ENCODE data around the gene DEDD2.
A peak's percentile ranks its signal among the peaks of the same experiment; 100 is the strongest.

Gene DEDD2

DNA sequence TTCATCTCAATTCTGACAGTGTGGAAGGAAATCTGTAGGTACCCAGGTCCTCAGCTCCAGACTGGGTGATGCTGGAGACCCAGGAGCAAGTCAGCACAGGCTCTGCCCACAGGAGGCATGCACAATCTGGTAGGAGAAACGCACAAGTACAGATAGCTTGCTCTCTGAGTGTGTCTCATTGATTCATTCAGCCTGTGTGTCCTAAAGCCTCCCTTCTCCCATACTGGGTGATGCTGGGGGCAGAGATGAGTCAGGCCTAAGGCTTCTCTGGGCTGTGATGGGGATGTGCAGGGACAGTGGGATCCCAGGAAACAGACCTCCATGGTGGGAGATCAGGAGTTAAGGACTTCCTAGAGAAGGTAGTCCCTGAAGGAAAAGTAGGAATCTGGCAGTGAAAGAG lies 9.4 kb upstream of the DEDD2 start:
- DNase-seq: no peak

DNA sequence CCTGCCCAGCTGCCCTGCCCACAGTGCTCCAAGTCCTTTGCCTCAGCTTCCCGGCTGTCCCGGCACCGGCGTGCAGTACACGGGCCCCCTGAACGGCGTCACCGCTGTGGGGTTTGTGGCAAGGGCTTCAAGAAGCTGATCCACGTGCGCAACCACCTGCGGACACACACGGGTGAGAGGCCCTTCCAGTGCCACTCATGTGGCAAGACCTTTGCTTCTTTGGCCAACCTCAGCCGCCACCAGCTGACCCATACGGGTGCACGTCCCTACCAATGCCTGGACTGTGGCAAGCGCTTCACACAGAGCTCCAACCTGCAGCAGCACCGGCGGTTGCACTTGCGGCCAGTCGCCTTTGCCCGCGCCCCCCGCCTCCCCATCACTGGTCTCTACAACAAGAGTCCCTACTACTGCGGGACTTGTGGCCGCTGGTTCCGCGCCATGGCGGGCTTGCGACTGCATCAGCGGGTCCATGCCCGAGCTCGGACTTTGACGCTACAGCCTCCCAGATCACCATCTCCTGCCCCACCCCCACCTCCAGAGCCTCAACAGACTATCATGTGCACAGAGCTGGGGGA lies 8.3 kb upstream of the DEDD2 start:
- DNase-seq: no peak

DNA sequence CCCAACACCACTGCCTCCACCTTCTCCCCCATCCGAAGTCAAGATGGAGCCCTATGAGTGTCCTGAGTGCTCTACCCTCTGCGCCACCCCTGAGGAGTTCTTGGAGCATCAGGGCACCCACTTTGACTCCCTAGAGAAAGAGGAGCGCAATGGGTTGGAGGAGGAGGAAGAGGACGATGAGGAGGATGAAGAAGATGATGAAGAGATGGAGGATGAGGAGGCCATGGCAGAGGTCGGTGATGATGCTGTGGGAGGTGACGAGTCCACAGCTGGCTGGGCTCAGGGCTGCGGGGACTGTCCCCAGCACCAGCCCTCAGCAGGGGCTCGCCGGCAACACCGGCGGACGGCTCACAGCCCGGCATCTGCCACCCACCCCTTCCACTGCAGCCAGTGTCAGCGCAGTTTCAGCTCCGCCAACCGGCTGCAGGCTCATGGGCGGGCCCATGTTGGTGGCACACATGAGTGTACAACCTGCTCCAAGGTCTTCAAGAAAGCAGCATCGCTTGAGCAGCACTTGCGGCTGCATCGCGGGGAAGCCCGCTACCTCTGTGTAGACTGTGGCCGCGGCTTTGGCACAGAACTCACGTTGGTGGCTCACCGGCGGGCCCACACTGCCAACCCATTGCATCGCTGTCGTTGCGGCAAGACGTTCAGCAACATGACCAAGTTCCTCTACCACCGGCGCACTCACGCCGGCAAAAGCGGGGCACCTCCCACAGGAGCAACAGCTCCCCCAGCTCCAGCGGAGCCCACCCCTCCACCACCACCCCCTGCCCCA lies 7.7 kb upstream of the DEDD2 start:
- DNase-seq: no peak

DNA sequence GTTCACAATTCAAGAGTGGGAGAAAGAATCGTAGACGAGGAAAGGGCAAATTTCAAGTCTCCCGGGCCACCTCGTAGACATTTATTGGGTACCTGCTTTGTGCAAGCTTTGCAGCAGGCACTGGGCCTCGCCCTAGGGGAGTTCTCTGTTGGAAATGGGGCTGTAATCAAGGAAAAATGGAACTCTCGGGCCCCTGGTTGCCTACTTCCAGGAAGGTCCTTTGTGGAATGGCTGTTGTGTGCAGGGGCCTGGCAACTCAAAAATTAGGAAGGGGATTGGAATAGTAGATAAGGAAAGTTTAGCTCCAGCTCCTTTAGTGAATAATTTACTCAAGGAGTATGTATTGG lies 3.2 kb upstream of the DEDD2 start:
- no peak for DNase-seq

DNA sequence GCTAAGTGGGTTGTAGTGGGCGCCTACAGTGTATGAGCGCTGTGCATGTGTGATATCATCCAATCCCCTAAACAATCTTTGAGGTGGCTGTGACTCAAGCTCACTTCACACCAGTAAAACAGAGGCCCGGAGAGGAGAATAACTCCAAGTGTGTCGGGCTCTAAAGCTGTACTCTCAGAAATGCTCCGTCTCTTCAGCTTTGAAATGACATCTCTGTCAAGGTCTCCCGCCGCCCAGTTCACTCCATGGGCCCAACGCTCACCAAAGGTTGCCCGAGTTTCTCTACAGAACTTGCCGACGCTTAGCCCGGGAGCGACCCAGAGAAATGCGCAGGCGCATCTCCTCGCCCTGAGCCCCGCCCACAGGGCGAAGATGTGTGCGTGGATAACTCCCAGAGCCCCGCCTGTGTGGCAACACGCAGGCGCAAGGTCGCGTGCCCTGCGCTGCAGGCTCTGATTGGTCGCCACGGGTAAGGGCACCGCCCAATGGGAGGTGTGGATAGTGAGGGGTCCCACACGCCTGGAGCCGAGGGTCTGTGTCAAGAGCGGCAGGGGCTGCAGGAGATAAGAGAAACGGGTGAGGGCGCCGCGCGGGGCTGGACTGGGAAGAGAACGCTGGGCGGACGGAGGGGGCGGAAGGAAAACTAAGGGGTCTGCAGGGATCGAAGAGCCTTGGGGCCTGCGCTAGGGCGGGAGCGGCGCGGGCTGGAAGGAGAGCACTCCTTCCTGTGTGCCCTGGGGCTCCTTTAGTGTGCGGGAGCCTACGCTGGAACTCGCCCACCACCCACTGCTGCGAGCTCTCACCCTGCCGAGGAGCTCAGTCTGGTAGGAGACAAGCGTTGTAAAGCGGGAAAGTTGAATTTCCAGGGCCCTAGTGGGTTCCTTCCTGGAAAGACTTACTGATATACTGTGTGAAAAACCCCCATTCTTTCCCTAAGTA lies 2.6 kb upstream of the DEDD2 start, which contains the start of gene ZNF526:
Gene ZNF526 (plus strand): TSS at position 501 of the 939 bp plus-strand sequence. CDS start 4,092 bp downstream, outside the sequence.
- DNase-seq: peak; percentile 98

DNA sequence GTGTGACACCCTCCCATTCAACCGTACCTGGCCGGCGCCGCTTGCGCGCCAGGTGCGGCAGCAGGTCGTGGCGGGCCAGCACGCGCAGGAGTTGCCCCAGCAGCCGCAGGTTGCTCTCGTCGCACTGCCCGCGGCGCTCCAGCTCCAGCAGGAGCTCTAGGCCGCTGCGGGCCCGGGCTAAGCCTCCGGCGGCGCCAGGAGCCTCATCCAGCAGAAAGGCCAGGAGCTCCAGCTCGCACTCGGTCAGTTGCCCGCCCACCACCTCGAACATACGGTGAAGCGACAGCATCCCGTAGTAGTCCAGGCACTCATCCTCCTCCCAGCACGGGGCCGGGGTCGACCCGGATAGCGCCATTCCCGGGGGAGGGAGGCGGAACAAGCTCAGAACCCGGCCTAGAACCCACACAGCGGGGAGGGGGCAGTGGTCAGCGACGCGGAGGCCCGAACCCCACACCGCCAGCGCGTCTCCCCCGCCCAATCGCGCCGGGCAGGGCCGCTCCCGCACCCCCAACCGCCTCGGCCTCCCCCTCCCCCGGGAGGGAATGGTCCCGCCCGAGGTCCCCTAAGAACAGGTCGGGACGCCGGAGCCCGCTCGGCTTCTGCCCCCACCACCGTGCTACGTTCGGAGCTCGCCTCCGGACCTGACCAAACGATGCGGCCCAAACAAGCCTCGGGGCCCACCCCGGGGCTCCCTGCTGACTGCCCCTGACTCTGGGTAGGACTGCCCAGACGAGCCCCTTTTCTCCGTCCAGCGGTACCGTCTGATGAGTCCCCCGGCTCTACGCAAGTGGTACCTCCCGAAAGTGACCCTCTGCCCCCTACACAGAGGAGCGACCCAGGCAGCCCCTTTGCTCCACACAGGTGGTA lies 591 bp downstream of the DEDD2 start:
- peak in 1 of 2 donors; percentile 35 for DNase-seq

DNA sequence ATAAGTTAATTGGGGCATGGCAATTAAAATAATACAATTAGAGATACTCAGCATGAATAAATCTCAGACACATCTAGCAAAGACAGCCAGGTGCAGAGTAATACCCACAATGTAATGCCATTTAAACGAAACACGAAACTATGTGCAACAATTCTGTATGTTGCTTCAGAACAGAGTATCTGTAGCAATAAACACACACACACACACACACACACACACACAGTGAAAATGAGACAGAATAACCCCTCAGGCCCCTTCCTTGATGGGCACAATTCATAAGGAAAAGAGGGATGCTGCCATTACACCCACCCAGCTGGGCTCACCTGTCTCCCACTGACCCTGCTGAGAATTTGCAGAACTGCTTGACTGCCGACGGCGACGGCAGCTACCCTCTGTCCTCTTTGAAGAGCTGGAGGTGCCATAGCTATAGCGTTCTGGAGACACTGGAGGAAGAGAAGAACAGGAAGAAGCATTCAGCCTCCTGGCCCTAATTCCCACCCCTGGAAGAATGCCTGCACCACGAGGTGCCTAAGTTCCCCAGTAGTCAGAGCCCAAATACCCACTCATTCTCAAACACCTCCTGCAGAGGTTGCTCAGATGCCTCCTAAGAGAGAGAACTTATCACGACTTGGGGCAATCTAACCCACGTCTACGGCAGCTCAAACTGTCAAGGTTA lies 2.5 kb downstream of the DEDD2 start:
- DNase-seq: no peak

DNA sequence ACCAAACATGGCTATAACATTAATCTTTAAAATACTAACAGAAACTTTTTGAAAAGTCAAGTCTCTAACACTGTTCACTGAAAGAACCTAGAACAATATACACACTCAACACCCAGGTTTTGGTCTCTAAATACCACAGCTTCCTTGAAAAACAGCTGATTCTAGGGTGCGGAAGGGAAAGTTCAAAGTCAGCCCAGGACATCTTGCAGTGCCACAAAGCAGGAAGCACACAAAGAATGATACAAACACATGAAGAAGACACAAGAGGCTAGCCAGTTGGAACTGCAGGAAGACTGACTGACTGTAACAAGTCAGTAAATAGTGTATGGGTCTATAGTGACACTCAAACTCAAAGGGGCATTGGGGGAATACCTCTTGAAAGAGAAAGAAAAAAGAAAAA lies 4.6 kb downstream of the DEDD2 start:
- DNase-seq: no peak

DNA sequence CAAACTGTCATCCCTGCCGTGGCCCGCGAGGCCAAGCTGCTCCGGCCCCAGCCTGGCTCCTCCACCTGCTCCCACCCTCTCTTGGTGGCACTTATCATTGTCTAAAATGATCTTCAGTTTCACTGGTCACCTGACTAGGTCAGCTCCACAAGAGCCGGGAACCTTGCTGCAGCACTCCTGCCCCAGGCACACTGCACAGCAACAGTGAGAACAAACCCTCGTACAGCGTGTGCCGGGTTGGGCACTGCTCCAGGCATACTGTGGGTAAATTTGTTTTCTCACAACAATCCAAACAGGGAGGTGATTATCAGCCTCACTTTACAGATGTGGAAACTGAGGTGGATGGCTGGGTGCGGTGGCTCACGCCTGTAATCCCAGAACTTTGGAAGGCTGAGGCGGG lies 8.9 kb downstream of the DEDD2 start:
- DNase-seq: no peak

DNA sequence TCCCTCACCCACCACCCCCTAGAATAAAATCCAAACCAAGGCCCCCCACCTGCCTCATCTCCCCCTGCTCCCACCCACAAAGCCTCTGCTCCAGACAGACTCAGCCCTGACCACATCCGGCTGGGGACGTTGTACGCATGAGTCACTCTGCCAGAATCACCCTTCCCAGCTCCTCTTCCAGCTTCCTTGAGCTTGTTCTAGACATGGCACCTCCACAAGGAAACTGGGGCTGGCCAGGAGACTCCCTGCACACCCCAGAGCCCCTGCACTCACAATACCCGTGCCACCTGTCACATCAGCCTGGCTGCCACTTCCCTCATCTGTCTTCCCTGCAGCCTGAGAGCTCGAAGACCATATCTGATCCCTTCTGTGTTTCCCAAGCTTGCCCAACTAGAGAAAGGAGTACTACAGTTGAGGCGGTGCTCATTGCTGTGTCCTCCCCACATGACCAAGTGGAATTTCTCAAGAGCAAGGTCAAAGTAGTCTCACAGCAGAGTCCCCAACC lies 9.7 kb downstream of the DEDD2 start:
- DNase-seq: peak in 1 of 2 donors; percentile 44

DNA sequence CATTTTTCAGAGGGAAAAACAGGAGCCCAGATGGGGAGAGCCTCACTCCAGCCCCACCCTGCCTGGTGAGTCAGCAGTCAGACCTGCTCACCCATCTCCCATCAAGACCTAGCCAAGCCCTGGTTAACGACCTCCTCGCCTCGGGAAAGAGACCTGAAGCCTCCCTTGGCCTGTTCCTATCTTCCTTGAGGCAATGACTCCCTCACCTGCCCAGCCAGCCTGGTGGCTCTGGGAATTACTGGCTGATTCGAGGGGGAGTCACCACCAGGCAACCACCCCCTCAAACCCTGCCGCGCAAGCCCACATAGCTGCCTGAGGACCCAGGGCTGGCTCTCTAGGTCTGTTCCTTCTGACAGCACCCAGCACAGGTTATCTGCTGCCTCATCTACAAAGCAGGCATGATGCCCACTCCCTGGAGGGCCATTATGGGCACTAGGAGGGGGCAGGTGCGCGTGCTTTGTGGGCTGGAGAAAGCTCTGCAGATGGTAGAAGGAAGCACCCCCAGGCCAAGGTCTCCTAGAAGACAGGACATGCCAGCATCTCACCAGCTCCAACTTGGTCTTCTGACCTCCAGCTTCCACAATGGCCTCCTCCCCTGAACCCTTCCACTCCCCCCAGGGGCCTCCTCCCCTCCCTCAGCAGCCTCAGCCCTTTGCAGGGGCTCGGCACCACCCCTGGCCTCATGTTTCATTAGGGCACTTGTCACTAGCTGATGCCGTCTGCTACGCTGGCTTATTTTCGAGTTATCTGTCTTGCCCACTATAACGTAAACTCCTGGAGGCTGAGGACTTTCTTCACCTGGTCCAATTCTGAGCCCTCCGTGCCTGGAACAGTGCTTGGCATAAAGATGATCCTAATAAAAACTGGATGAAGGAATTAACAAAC lies 10.4 kb downstream of the DEDD2 start:
- DNase-seq: no peak

DNA sequence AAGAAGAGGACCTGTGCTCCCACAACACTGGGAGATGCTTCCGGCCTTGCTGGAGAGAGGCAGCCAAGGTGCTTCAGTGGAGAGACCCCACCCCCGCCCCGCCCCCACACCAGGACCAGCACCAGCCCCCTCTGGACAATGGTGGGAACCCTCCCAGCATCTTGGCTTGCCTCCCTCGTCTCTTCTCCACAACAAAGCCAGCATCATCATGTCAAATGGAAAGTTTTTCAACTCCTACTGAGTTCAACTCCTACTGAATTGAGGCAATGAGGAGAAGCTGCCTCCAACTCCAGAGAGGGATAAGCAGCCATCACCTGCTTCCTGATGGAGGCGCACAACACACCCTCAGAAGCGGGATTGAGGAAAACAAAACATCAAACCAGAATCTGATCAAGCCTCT lies 12.8 kb downstream of the DEDD2 start:
- no peak for DNase-seq

DNA sequence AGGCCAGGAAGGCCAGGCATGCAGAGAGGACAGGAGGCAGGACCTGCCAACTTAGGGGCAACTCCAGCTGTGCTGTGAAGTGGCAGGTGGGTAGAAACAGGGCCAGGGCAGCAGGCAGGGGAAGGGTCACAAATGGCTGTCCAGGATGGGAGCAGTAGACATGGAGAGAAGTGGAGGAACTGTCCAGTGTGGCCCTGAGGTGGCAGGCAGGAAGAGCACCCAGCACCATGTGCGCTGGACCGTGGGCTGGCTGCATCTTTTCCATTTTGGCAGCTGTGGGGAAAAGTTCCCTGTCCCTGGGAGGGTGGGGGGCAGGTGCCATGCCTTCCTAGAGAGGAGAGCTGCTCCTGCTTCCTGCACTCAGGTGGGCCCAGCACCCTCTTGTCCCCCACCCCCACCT lies 13.8 kb downstream of the DEDD2 start:
- DNase-seq: no peak

DNA sequence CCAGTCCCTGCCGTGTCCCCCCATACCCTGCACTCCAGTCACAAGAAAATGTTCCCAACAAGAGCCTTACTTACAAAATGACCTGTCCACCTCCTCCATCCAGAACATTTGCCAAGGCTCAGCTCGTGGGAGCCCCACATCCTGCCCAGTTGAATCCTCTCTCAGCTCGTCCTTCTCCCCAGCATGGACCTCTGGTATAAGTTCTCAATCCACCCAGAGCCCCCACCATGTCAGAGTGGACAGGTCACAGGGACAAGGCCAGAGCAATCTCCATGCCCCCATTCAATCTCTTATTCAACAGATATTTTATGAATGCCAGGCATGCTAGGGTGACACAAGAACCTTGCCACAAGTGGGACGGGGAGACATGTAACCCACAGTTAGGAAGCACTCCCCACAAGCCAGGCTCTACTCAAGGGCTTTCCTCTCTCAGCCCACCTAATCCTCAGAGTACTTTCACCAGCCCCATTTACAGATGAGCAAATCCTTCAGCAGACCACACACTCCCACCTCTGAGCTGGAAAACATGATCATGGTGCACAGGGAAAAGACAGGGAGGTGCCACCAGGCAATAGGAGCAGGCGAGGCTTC lies 15.1 kb downstream of the DEDD2 start:
- DNase-seq: no peak

DNA sequence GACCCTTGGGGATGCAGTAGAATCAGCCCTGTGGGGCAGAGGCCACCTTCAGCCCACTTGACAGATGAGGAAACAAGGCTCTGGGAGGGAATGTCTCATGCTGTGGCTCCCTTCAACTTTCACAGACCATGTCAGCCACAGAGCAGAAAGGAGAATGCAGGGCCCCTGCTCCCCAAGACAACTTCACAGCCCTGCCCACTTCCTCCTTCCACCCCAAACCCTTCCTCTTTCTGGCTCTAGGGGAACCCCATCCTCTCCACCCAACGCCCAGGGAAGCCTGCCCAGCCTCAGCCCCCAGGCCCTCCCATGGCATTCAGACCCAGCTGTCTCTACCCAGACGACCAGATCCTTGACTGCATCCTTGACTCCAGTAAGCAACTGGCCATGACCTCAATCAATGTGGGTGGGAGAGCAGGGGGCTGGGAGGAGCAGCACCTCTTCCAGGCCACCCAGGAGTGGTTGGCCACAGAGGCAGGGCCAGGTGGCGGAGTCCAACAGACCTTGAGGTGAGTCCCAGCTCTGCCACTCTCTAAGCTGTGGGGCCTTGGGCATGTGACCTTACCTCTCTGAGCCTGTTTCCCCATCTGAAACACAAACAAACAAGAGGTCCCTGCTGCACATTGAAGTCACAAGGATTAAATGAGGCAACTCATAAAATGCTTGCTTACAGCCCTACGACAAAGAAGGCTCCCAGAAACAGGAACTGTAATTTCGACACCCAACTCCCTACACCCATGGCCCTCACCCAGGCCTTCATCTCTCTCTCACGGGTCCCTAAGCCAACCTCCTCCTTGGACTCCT lies 15.8 kb downstream of the DEDD2 start:
- peak; percentile 76 to 86 for DNase-seq

DNA sequence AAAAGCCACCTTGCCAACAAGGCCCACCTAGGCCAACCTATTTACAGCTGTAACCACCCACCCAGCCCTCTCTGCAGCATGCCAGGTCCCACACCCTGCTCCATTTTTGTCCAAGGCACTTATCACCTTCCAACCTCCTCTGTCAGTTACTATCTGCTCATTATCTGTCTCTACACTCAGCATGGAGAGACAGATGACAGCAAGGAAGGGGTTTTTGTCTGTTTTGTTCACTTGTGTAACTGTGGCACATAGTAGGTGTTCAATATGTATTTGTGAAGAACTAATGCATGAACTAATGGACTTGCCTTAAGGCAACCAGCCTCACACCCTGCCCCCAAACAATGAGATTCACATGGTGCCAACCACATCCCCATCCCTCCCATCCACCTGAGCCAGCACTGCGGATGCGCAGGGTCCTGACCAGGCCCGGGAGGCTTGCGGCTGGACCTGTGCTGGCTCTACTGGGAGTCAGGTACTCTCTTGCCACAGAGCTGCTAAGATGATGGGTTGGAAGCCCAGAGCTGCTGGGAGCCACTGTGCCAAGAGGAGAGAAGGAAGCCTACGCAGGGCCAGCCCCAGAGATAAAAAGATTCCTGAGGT lies 17.3 kb downstream of the DEDD2 start:
- no peak for DNase-seq

DNA sequence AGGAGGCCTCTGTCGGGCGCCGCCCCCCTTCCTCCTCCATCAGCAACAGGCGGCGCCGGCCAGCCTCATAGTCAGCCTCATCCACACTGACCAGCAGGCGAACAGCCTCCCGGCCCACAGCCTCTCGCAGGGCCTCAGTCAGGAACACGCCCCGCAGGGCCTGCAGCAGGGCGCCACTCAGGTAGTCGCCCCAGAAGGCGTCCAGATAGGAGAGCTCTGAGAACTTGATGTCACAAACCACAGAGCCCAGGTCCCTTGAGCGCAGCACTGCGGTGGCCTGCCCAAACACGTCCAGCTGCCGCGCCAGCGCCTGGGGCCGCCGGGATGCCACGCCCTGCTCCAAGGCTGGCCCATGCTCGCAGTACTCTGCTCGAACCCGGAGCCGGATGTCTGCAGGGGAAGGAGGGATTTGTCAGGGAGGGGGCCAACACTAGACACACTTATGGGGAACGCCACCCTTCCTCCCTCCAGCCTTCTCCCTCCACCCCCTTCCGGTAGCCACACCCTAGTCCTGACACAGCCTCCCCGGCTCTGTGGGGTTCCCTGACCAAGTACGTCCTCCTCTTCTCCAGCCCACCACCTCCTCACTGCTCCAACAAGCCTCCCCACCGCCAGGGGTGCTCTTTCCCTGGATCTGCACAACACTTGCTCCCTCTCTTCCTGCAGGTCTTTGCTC lies 17.9 kb downstream of the DEDD2 start:
- peak; percentile 75 to 77 for DNase-seq

DNA sequence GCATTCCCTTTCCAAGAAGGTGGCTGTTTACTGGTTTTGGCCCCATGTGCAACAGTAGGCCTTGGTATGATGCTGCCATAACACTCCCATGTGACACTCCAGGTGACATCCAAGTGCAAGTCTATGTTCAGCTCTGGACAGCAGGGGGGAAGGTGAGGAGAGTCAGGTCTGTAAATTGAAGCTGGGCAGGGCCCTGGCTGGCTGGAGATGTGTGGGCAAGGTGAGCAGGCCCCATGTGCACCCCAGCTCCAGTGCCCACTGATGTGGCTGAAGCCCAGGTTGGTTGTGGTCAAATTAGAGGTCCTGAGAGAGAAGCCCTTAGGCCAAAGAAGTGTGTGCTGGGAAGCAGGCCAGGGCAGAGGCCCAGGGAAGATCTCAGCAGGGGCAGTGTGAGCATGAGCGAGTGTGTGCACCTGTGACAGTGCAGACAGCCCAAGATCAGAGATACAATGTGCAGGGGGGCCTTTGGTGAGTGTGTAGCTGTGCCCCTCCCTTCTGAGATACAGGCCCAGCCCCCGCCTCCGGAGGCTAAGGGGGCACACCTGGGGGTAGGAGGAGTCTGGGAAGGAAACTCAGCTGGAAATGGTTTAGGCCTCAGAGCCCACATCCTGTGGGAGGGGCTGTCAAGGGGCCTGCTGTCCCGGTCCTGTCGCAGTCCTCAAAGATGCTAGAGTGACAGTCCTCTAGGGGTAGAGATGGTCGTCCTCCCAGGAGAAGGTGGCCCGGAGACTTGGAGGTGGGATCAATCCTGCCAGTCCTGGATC lies 18.6 kb downstream of the DEDD2 start:
- DNase-seq: peak; percentile 80 to 86
